ENCODE results near the gene CHAT.

CHAT gene

DNA sequence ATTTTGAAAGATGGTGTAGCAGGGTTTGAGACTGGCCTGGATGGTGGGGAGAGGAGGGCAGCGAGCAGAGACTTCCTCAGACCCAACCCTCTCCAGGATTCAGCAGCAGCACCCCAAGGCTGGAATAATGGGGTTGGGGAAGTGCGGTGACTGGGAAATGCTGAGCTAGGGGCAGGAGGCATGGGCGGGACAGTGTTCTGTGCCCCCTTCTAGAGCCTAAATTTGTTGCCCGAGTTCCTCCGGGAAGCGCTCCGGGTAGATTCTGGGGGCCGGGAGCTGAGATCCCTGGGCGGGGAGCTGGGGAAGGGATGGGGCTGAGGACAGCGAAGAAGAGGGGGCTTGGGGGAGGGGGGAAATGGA lies at the start of gene CHAT:
TSS of gene CHAT (plus strand) at position 156 of the 360 bp plus-strand sequence. CDS start at position 309, 153 bp downstream.
- Histone ChIP-seq H3K4me1 (ENCODE audit: low read length) (no peaks in the 10 kb centered on the region), H2AFZ (ENCODE audit: low read depth, low read length) (no peak within 1 kb of the TSS), H3K4me3 (ENCODE audit: low read length) (no peak within 1 kb of the TSS), H3K27ac (ENCODE audit: low read length) (no peak within 1 kb of the TSS), H3K79me2 (ENCODE audit: low read length) (no peaks in the 10 kb centered on the region), H3K27me3 (ENCODE audit: low read depth, low read length) (peaks cover 6% of the 10 kb centered on the region; the same call in 1 of the 2 replicates), H4K20me1 (ENCODE audit: insufficient read depth, low read length) (no peaks in the 10 kb centered on the region), H3K9me3 (ENCODE audit: insufficient read depth, low read length) (no peaks in the 10 kb centered on the region), H3K4me2 (ENCODE audit: low read length) (no peak within 1 kb of the TSS), H3K36me3 (replicated peaks; ENCODE audit: low read depth, low read length) (no peaks in the 10 kb centered on the region), H3K9ac (ENCODE audit: low read length) (no peak within 1 kb of the TSS)
- no peak for TF ChIP-seq EZH2phosphoT487 (IDR thresholded peaks at IDR 0.05; ENCODE audit: low read depth)
- TF ChIP-seq, protein P1, sequence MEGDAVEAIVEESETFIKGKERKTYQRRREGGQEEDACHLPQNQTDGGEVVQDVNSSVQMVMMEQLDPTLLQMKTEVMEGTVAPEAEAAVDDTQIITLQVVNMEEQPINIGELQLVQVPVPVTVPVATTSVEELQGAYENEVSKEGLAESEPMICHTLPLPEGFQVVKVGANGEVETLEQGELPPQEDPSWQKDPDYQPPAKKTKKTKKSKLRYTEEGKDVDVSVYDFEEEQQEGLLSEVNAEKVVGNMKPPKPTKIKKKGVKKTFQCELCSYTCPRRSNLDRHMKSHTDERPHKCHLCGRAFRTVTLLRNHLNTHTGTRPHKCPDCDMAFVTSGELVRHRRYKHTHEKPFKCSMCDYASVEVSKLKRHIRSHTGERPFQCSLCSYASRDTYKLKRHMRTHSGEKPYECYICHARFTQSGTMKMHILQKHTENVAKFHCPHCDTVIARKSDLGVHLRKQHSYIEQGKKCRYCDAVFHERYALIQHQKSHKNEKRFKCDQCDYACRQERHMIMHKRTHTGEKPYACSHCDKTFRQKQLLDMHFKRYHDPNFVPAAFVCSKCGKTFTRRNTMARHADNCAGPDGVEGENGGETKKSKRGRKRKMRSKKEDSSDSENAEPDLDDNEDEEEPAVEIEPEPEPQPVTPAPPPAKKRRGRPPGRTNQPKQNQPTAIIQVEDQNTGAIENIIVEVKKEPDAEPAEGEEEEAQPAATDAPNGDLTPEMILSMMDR (IDR thresholded peaks at IDR 0.05; ENCODE audit: low read depth, low read length): no peak

DNA sequence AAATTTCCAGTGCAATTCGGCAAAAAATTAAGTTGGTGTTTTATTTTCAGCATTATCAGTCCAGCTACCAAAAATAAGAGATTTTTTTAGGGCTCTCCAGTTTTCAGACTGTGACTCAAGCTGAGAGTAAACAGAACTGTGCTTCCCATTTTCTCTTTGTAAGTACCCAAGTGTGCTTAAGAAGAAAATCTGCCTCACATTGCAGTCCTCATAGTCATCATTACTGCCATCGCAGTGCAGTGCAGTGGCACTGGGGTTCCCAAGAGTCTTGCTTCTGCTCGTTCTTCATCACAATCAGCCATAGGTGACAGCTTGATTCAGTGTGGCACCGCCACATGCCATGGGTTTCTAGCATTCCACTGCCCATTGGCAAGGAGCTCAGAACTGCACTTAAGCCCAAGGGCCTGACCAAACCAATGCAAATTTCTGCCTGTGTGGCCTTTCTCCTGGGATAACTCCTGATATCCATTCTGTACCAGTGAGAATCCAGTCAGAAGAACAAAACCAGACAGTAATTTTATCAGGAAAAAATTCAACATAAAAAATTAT lies 49.3 kb upstream of the CHAT start:
- Histone ChIP-seq H3K27ac (ENCODE audit: low read length) (no peak overlapping the region), H3K4me3 (ENCODE audit: low read length) (no peak overlapping the region), H3K27me3 (ENCODE audit: low read depth, low read length) (no peaks in the 10 kb centered on the region), H3K9ac (ENCODE audit: low read length) (no peak overlapping the region), H3K4me2 (ENCODE audit: low read length) (peak overlapping the region; percentile 7; the same call in 1 of the 2 replicates), H3K4me1 (ENCODE audit: low read length) (peaks cover 9% of the 10 kb centered on the region), H3K79me2 (ENCODE audit: low read length) (no peaks in the 10 kb centered on the region), H3K9me3 (ENCODE audit: insufficient read depth, low read length) (no peaks in the 10 kb centered on the region; the same call in 1 of the 2 replicates), H2AFZ (ENCODE audit: low read depth, low read length) (no peak overlapping the region), H3K36me3 (replicated peaks; ENCODE audit: low read depth, low read length) (no peaks in the 10 kb centered on the region), H4K20me1 (ENCODE audit: insufficient read depth, low read length) (no peaks in the 10 kb centered on the region)
- TF ChIP-seq, protein P1 (IDR thresholded peaks at IDR 0.05; ENCODE audit: low read depth, low read length): no peak
- TF ChIP-seq EZH2phosphoT487 (IDR thresholded peaks at IDR 0.05; ENCODE audit: low read depth): no peak

DNA sequence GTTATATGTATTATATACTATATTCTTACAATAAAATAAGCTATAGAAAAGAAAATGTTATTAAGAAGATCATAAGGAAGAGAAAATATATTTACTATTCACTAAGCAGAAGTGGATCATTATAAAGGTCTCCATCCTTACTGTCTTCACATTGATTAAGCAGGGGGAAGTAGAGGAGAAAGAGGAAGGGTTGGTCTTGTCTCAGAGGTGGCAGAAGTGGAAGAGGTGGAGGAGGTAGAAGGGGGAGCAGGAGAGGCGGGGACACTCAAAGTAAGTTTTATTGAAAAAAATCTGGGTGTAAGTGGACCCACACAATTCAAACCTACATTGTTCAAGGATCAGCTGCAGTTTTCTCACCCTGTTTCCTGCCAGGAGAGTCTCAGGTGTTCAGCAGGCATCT lies 46.0 kb upstream of the CHAT start:
- Histone ChIP-seq H3K79me2 (ENCODE audit: low read length) (no peaks in the 10 kb centered on the region), H3K4me1 (ENCODE audit: low read length) (peaks cover 9% of the 10 kb centered on the region), H4K20me1 (ENCODE audit: insufficient read depth, low read length) (no peaks in the 10 kb centered on the region), H3K27me3 (ENCODE audit: low read depth, low read length) (no peaks in the 10 kb centered on the region), H3K9me3 (ENCODE audit: insufficient read depth, low read length) (no peaks in the 10 kb centered on the region; the same call in 1 of the 2 replicates), H3K27ac (ENCODE audit: low read length) (no peak overlapping the region), H2AFZ (ENCODE audit: low read depth, low read length) (no peak overlapping the region), H3K4me2 (ENCODE audit: low read length) (no peak overlapping the region), H3K36me3 (replicated peaks; ENCODE audit: low read depth, low read length) (no peaks in the 10 kb centered on the region), H3K4me3 (ENCODE audit: low read length) (no peak overlapping the region), H3K9ac (ENCODE audit: low read length) (no peak overlapping the region)
- TF ChIP-seq, protein P1 (IDR thresholded peaks at IDR 0.05; ENCODE audit: low read depth, low read length): no peak
- TF ChIP-seq EZH2phosphoT487 (IDR thresholded peaks at IDR 0.05; ENCODE audit: low read depth): no peak

DNA sequence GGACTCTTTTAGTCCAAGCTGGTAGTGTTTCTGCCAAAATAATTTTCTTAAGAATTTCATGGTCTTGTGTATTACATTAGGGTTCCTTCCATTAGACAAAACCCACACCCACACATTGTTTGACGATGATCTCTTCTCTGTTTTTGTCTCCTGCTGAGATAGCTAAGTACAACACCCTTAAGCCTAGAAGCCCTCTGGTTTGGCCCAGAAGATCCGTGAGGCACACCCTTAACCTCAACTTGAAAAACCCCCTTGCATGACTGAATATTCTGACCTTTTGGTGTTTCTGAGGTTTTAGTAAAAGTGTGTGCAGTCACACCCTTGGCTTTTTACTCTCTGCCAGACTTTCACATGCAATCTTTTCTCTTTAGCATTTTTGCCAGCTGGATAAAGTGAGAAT lies 45.6 kb upstream of the CHAT start:
- H3K79me2 ChIP-seq (ENCODE audit: low read length): no peaks in the 10 kb centered on the region
- H3K9ac ChIP-seq (ENCODE audit: low read length): no peak overlapping the region
- no peak overlapping the region for H3K4me2 ChIP-seq (ENCODE audit: low read length)
- no peaks in the 10 kb centered on the region for H3K36me3 ChIP-seq (replicated peaks; ENCODE audit: low read depth, low read length)
- H4K20me1 ChIP-seq (ENCODE audit: insufficient read depth, low read length): no peaks in the 10 kb centered on the region
- H3K9me3 ChIP-seq (ENCODE audit: insufficient read depth, low read length): no peaks in the 10 kb centered on the region; the same call in 1 of the 2 replicates
- peaks cover 9% of the 10 kb centered on the region for H3K4me1 ChIP-seq (ENCODE audit: low read length)
- no peaks in the 10 kb centered on the region for H3K27me3 ChIP-seq (ENCODE audit: low read depth, low read length)
- no peak overlapping the region for H3K4me3 ChIP-seq (ENCODE audit: low read length)
- H2AFZ ChIP-seq (ENCODE audit: low read depth, low read length): no peak overlapping the region
- TF ChIP-seq, protein P1 (IDR thresholded peaks at IDR 0.05; ENCODE audit: low read depth, low read length): no peak
- no peak for TF ChIP-seq EZH2phosphoT487 (IDR thresholded peaks at IDR 0.05; ENCODE audit: low read depth)
- H3K27ac ChIP-seq (ENCODE audit: low read length): no peak overlapping the region
